ENCODE data around the gene HCLS1.
"Not testable (repeated sequence)": the region's sequence is repeated elsewhere in the genome, so short reads cannot be mapped to it uniquely, and the experiment has no call there.

The HCLS1 gene

GRCh38 chr3:121660356-121661171 lies at the start of gene HCLS1:
Gene HCLS1, minus strand, starts transcription at chr3:121660903. Its CDS starts 2,556 bp downstream, at chr3:121658347.
- no peak for DNase-seq

GRCh38 chr3:121710347-121710746 lies 49.6 kb upstream of the HCLS1 start:
- DNase-seq = no peak

- no peak for DNase-seq
Observed at GRCh38 chr3:121707531-121708273, 47.0 kb upstream of the HCLS1 start.

- no peak for DNase-seq
Observed at GRCh38 chr3:121705541-121705940, 44.8 kb upstream of the HCLS1 start.

- no peak for DNase-seq
Observed at GRCh38 chr3:121703973-121704372, 43.3 kb upstream of the HCLS1 start.

- no peak for DNase-seq
Observed at GRCh38 chr3:121698901-121699300, 38.2 kb upstream of the HCLS1 start.

- no peak for DNase-seq
Observed at GRCh38 chr3:121698476-121698875, 37.8 kb upstream of the HCLS1 start.

- DNase-seq = no peak
Observed at GRCh38 chr3:121696186-121696585, 35.5 kb upstream of the HCLS1 start.

- no peak for DNase-seq
Observed at GRCh38 chr3:121692010-121692699, 31.5 kb upstream of the HCLS1 start.

GRCh38 chr3:121690777-121691405 lies 30.2 kb upstream of the HCLS1 start:
- no peak for DNase-seq

GRCh38 chr3:121688747-121689146 lies 28.0 kb upstream of the HCLS1 start:
- DNase-seq = not testable (repeated sequence)

- no peak for DNase-seq
Observed at GRCh38 chr3:121681792-121682191, 21.1 kb upstream of the HCLS1 start.

- no peak for DNase-seq
Observed at GRCh38 chr3:121677141-121677540, 16.4 kb upstream of the HCLS1 start.

GRCh38 chr3:121670676-121671075 lies 10.0 kb upstream of the HCLS1 start:
- DNase-seq = no peak

- DNase-seq = no peak
Observed at GRCh38 chr3:121667333-121667732, 6.6 kb upstream of the HCLS1 start.

GRCh38 chr3:121665488-121665887 lies 4.8 kb upstream of the HCLS1 start:
- no peak for DNase-seq

GRCh38 chr3:121663171-121663847 lies 2.6 kb upstream of the HCLS1 start:
- no peak for DNase-seq

GRCh38 chr3:121662742-121663141 lies 2.0 kb upstream of the HCLS1 start:
- no peak for DNase-seq

GRCh38 chr3:121661376-121661775 lies 673 bp upstream of the HCLS1 start:
- DNase-seq = no peak

GRCh38 chr3:121659586-121659985 lies 1.1 kb downstream of the HCLS1 start:
- no peak for DNase-seq

GRCh38 chr3:121658716-121659435 lies 1.8 kb downstream of the HCLS1 start:
- DNase-seq = no peak
